Left colon (tissue), 2 donors: ENCODE measurements around the gene TMEM236. TPM values are rescaled to one million over a fixed set of nuclear protein-coding genes. Genes with fewer than 3 reads are reported as not detected.

Experiments
- ATAC-seq: fragments of 200-7000 bp; cut with Tn5 transposase; one replicate; pipeline ENCODE4 v1.9.1; 2020; ENCODE audit warnings: mild to moderate bottlenecking, moderate library complexity
- DNase-seq, 2 donors: peaks; one replicate each; pipeline ENCODE4 v3.0.0-alpha.2; 2020
- intact Hi-C, 2 donors: fragments of 100-400 bp; cut with DNase I in 1 of 2; cut with micrococcal nuclease in 1 of 2; formaldehyde crosslinking; loops; one replicate each; pipeline versions ENCODE4 v1.11.2 to v1.14.0; 2022; cut with DNase I, micrococcal nuclease
- total RNA-seq, 2 donors: library from RNA; stranded (reverse); fragmentation: NEBNext Ultra II Directional; extraction: Animal tissue kit (Norgen Biotek cat#: 25700); gene quantifications; one replicate each; pipeline ENCODE4 v1.2.1, GENCODE V29; 2021
- donor health status: DM: no; HTN: no; CAD: no.
- donor health status: DM: yes; HTN: yes; CAD: no.

The TMEM236 gene
- total RNA-seq, 2 donors from 2014 or later, result 53.0 to 59.6 TPM

- no peak for DNase-seq
- intact Hi-C loops, result no loop called here
- peak; percentile 65 for ATAC-seq
Measured at GRCh38 chr10:17781856-17782255, 29.9 kb downstream of the TMEM236 start.

- ATAC-seq, result peak; percentile 22
- intact Hi-C loops, result no loop called here
Measured at GRCh38 chr10:17782921-17783665, 31.1 kb downstream of the TMEM236 start.

GRCh38 chr10:17783751-17784150, 31.8 kb downstream of the TMEM236 start:
- peak; percentile 35 for ATAC-seq
- DNase-seq, result no peak
- intact Hi-C loops, result no loop called here

More at GRCh38 chr10:17782921-17783665, 31.1 kb downstream of the TMEM236 start:
- no peak for DNase-seq

DNA sequence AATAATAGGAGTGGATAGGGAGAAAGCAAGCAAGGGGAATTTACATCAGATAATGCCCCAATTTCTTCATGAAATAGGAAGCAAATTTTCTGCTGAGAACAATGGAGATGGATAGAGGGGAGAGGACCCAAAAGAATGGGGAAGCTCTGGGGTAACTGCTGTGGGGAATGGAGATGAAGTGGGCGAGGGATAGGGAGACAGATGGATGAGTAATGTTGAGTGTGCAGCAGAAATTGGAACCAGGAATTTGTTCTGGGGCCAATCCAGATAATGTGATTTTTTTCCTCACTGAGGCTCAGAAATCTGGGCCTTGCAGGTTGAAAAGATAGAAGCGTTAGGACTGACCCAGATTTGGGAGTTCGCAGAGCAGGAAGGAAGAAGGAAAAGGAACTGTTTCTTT, 32.7 kb downstream of the TMEM236 start:
- DNase-seq, result no peak
- ATAC-seq, result no peak

DNA sequence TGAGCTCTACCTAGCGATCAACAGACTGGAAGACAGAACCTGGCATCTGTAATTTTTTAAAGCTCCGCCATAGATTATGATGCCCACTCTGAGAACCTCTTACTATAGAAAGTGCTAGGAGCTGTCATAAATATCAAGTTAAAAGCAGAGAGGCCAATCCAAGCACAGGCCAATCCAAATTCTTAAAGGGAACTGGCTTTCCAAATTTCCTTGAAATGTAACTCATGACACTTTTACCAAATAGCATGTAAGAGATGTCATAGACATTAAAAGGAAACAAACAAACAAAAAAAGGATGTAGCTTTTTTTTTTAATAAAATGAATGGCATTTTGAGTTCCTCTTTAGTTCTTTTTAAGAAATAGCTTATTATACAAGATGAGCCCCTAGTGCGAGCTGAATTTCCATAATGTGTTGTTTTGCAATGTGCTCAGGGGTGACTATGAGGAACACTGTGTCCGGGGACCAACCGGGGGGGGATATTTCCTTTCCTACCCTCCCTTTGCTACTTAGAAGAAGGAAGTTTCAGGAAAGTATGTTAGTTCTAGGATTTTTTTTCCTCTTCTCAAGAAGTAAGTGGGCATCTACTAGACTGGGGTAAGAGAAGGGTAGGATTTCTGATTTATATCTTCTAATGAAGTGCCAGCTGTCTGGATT, 33.4 kb downstream of the TMEM236 start:
- DNase-seq (no peak), ATAC-seq (no peak)
- intact Hi-C loops, result no loop called here

More for the DNA sequence above, 32.7 kb downstream of the TMEM236 start:
- intact Hi-C loops, result no loop called here

DNA sequence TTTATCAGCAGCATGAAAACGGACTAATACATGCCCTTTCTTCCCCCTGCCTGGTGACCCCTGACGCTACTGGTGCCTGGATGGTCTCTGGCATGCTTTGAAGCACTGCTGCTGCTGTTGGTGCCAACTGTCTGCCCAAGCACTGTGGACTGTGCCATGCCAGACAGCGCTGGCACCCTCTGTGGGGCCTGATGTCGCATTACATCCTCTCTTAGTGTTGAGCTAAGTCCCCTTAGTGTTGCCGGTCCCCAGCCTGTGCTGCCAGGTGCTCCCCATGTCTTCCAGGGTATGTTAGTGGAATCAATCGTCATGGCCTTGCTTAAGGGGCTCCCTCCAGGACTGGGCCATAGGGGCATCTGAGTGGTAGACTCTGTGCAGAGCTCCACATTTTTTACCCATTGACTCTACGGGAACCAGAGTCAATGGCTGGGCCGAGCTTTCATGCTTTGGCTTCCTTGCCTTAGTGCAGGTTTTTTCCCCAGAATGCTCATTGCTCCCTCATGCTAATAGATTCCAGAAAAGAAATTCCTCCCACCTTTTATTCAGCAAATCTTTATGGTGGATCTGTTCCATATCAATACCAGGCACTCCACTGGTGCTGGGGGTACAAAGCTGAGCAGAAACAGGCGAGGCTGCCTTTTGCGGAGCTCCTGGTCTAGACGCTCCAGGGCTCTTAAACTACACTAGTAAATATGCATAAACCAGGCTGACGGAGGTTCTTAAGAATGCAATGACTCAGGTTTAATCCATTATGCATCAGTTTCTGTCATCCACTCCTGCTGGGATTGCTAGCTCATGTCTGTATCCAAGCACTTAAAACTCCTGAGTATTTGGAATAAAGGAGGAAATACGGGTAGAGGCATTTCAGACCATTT, 35.3 kb downstream of the TMEM236 start:
- peak; percentile 32 for ATAC-seq
- DNase-seq, result no peak
- intact Hi-C loops, result no loop called here

DNA sequence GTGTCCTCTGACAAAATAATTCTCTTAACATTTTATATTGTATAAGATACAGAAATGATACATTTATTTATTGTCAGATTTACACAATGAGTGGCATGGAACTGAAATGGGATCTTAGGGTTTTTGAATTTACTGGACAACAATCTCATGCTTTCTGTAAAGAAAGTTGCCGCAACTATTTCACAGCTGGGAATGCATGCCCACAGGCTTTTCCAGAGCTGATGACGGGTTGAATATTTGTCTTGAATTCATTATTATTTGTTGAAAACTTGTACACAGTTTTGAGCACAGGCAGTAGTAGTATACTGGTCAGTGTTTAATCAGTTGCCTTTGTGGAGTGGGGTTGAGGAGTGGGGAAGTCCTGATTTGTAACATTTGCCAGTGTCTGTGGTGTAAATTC, 36.6 kb downstream of the TMEM236 start:
- DNase-seq (no peak), ATAC-seq (no peak)
- intact Hi-C loops, result no loop called here

GRCh38 chr10:17789396-17789795, 37.4 kb downstream of the TMEM236 start:
- no peak for ATAC-seq
- intact Hi-C loops, result no loop called here
- no peak for DNase-seq

- DNase-seq (no peak), ATAC-seq (no peak)
- intact Hi-C loops, result no loop called here
Measured at GRCh38 chr10:17790651-17791050, 38.6 kb downstream of the TMEM236 start.

- no peak for DNase-seq
- no peak for ATAC-seq
- intact Hi-C loops, result no loop called here
Measured at GRCh38 chr10:17792991-17793390, 41.0 kb downstream of the TMEM236 start.

DNA sequence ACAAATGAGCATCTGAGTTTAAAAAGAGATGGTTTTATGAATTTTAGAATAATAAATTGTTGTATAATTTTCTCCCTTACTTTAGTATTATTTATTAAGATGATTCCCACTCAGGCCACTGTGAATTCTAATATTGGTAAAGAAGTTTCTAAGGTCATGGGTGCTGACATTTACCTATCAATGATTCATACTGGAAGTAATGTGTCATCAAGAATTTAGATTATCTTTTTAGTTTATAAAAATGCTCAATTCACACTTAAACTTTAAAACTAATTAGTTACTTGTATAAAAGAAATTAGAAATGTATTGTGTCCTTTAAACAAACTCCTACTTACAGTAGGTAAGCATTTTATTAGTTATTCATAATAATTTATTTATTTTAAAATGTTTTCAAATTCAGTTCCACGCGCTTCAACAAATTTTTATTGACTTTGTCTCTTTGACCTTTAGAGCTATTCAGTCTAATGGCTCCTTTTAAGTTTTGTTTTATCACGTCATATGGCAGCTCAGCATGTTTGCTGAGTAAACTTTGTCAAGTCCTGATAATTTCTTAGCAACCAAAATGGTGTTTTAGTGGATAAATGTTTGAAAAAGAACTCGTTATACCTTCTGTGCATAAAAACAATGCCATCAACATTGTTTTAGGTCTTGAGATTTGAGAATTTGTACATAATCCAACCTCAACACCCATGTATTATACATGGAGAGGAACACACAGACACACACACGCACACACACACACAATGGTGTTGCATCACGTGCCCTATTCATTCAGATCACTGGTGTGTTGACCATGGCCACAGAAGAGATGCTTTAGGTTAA, 42.0 kb downstream of the TMEM236 start:
- intact Hi-C loops, result no loop called here
- peak; percentile 76 for ATAC-seq
- DNase-seq, result peak in 1 of 2 donors; percentile 18

DNA sequence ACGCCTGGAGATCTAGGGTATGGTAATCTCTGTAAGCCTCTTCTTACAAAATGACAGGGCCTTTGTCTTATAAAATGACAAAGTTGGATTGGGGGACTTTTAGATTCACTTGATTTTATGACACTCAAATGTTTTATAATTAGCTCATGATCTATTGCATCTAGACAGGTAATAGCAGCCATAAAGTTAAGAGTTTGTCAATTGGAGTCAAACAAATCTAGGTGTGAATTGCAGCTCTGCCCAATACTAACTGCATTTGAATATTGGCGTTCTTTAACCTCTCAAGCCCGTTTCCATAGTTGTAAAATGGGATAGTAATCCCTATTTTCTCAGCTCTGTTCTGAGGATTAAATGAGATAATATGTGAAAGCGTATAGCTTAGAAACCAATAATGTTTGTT, 43.1 kb downstream of the TMEM236 start:
- intact Hi-C loops, result no loop called here
- ATAC-seq, result peak; percentile 76
- no peak for DNase-seq

DNA sequence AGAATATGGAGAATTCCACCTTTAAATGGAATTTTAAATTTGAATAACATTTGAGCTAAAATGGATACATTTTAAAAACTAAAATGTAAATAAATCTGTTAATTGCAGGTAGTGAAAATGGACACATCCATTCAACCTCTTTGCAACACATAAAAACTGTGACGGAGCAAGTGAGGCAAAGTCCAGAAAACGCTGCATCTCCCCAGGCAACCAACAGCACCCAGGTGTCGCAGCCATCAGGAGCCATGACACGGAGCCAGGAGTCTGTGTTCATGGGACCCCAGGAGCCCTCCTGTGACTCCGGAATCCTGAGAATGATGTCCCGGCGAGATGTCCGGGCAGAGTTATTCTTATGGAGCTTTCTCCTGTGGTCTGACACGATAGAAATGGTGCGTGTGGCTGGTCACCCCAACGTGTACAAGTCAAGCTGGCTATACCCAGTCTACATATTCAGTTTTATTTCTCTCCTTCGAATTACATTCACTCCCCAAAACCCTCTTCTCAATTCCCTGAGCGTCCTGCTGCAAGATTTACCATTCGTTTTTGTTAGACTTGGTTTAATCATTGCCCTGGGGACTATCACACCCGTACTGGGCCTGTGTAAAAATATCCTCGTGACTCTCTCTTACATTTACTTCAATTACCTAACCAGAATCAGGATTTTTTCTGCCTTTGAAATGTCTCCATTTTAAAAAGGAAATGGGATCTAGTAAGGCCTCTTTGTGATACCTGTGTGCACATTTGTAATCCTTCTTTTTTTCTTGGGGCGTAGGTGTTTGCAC, 44.0 kb downstream of the TMEM236 start:
- intact Hi-C loops, result no loop called here
- ATAC-seq (peak; percentile 64), DNase-seq (peak; percentile 29 to 40)

GRCh38 chr10:17801507-17801906, 49.5 kb downstream of the TMEM236 start:
- intact Hi-C loops, result no loop called here
- ATAC-seq (peak; percentile 24), DNase-seq (no peak)

GRCh38 chr10:17802350-17802749, 50.3 kb downstream of the TMEM236 start:
- intact Hi-C loops, result no loop called here
- ATAC-seq, result no peak

GRCh38 chr10:17802976-17803375, 51.0 kb downstream of the TMEM236 start:
- no peak for ATAC-seq

More at GRCh38 chr10:17802350-17802749, 50.3 kb downstream of the TMEM236 start:
- no peak for DNase-seq

DNA sequence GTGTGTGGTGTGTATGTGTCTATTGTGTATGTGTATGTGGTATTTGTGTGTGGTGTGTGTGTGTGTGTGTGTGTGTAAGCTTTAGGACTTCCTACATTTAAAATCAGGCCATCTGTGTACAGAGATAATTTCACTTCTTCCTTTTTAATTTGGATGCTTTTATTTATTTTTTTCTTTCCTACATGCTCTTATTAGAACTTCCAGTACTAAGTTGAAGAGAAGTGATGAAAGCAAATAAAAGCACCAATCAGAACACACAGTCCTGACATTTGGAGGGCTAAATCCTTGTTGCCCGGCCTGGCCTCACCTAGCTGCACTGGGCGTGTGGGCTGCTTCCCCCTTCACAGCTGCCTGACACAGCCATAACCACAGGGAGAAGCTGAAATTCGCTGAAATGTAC, 53.3 kb downstream of the TMEM236 start:
- ATAC-seq, result no peak
- DNase-seq, result no peak
- intact Hi-C loops, result no loop called here

More at GRCh38 chr10:17802976-17803375, 51.0 kb downstream of the TMEM236 start:
- DNase-seq, result no peak
- intact Hi-C loops, result no loop called here
